GM21390 (cell line): ENCODE data around the gene TMEM61.
"Not testable (repeated sequence)": the region's sequence is repeated elsewhere in the genome, so short reads cannot be mapped to it uniquely, and the experiment has no call there.

ENCODE experiments used
- ATAC-seq: cut with Tn5 transposase; IDR thresholded peaks from one replicate; pipeline ENCODE4 v1.9.1; 2021; ENCODE audit not compliant: unreplicated experiment

The TMEM61 gene

GRCh38 chr1:54980528-54981241, at the start of gene TMEM61:
TMEM61 (plus strand) TSS chr1:54980628; CDS start chr1:54981066, 438 bp downstream.
- no peak for ATAC-seq

- no peak for ATAC-seq
Observed at GRCh38 chr1:54931275-54931840, 49.1 kb upstream of the TMEM61 start.

GRCh38 chr1:54934081-54934480, 46.3 kb upstream of the TMEM61 start:
- not testable (repeated sequence) for ATAC-seq

GRCh38 chr1:54934869-54935268, 45.6 kb upstream of the TMEM61 start:
- no peak for ATAC-seq

- ATAC-seq, result no peak
Observed at GRCh38 chr1:54936791-54937190, 43.6 kb upstream of the TMEM61 start.

GRCh38 chr1:54937469-54937868, 43.0 kb upstream of the TMEM61 start:
- no peak for ATAC-seq

- not testable (repeated sequence) for ATAC-seq
Observed at GRCh38 chr1:54938955-54939354, 41.5 kb upstream of the TMEM61 start.

- ATAC-seq, result no peak
Observed at GRCh38 chr1:54940042-54940441, 40.4 kb upstream of the TMEM61 start.

- no peak for ATAC-seq
Observed at GRCh38 chr1:54942976-54943375, 37.5 kb upstream of the TMEM61 start.

GRCh38 chr1:54944610-54945392, 35.6 kb upstream of the TMEM61 start:
- ATAC-seq, result peak; percentile 85

GRCh38 chr1:54945393-54945936, 35.0 kb upstream of the TMEM61 start:
- no peak for ATAC-seq

- no peak for ATAC-seq
Observed at GRCh38 chr1:54947540-54947939, 32.9 kb upstream of the TMEM61 start.

- no peak for ATAC-seq
Observed at GRCh38 chr1:54949053-54949452, 31.4 kb upstream of the TMEM61 start.

- no peak for ATAC-seq
Observed at GRCh38 chr1:54950006-54950368, 30.4 kb upstream of the TMEM61 start.

- no peak for ATAC-seq
Observed at GRCh38 chr1:54950369-54951163, 29.9 kb upstream of the TMEM61 start.

- ATAC-seq, result no peak
Observed at GRCh38 chr1:54951810-54952226, 28.6 kb upstream of the TMEM61 start.

GRCh38 chr1:54952950-54953718, 27.3 kb upstream of the TMEM61 start:
- ATAC-seq, result no peak

GRCh38 chr1:54953846-54954245, 26.6 kb upstream of the TMEM61 start:
- no peak for ATAC-seq

- ATAC-seq, result no peak
Observed at GRCh38 chr1:54955359-54955758, 25.1 kb upstream of the TMEM61 start.

GRCh38 chr1:54956726-54957125, 23.7 kb upstream of the TMEM61 start:
- ATAC-seq, result no peak
